Measurements from ENCODE around the gene TOR2A. TPM values are rescaled to one million over a fixed set of nuclear protein-coding genes. Genes with fewer than 3 reads are reported as not detected.
A peak's percentile ranks its signal among the peaks of the same experiment; 100 is the strongest.

Gene TOR2A
- total and polyA plus RNA-seq, 9 of the 15 experiments (the other 6 are each of a cell fraction or from before 2014, with no cell fraction given), result 0.80 to 25.9 (median 11.1) TPM

- TF ChIP-seq OTX1 (CRISPR knock-in tag; IDR thresholded peaks at IDR 0.05) (no peak; the same call in 1 of the 2 replicates), CHAMP1 (IDR thresholded peaks at IDR 0.05) (no peak), MCM2 (IDR thresholded peaks at IDR 0.05; ENCODE audit: low read depth) (no peak), PREB (CRISPR knock-in tag; IDR thresholded peaks at IDR 0.05) (no peak), ZNF583 (CRISPR knock-in tag; IDR thresholded peaks at IDR 0.05) (peak; percentile 90; the same call in 1 of the 2 replicates), HDAC3 (IDR thresholded peaks at IDR 0.05; ENCODE audit: borderline replicate concordance, partially characterized antibody) (no peak), PHF8 (IDR thresholded peaks at IDR 0.05; ENCODE audit: borderline replicate concordance, low read length) (peak; percentile 90), SIN3B (IDR thresholded peaks at IDR 0.05; ENCODE audit: low read depth) (peak; percentile 69), BRD9 (IDR thresholded peaks at IDR 0.05; ENCODE audit: low read depth, partially characterized antibody) (no peak), TSC22D4 (tag; IDR thresholded peaks at IDR 0.05) (no peak), CXXC5 (CRISPR knock-in tag; IDR thresholded peaks at IDR 0.05) (peak; percentile 85), CCNT2 (IDR thresholded peaks at IDR 0.05; ENCODE audit: borderline replicate concordance, extremely low read depth, insufficient read length, low read depth, low read length) (peak; percentile 80), EP400 (IDR thresholded peaks at IDR 0.05) (peak; percentile 66), MEF2D (tag; conservative IDR thresholded peaks at IDR 0.05; ENCODE audit: low read depth) (no peak), HOXB6 (CRISPR knock-in tag; IDR thresholded peaks at IDR 0.05; ENCODE audit: borderline replicate concordance) (no peak), MAZ (CRISPR knock-in tag; conservative IDR thresholded peaks at IDR 0.05 in 1 of 2, IDR thresholded peaks at IDR 0.05 in 1 of 2) (peak; percentile 84 to 86), SP2 (IDR thresholded peaks at IDR 0.05; ENCODE audit: extremely low read depth, low read depth, low read length, poor library complexity, severe bottlenecking) (no peak), XRCC5 (IDR thresholded peaks at IDR 0.05; ENCODE audit: low read depth, low read length) (peak; percentile 89; the same call in 1 of the 2 replicates), ZNF274 (IDR thresholded peaks at IDR 0.05; ENCODE audit: borderline replicate concordance, low read depth, low read length) (no peak), ZNF12 (CRISPR knock-in tag; IDR thresholded peaks at IDR 0.05) (peak; percentile 17; the same call in 1 of the 2 replicates), ZNF24 (IDR thresholded peaks at IDR 0.05) (no peak), HNRNPUL1 (IDR thresholded peaks at IDR 0.05; ENCODE audit: low read length) (no peak), KLF13 (tag; IDR thresholded peaks at IDR 0.05; ENCODE audit: borderline replicate concordance, low read depth) (peak; percentile 60; the same call in 1 of the 2 replicates)
- TF ChIP-seq, protein P1, sequence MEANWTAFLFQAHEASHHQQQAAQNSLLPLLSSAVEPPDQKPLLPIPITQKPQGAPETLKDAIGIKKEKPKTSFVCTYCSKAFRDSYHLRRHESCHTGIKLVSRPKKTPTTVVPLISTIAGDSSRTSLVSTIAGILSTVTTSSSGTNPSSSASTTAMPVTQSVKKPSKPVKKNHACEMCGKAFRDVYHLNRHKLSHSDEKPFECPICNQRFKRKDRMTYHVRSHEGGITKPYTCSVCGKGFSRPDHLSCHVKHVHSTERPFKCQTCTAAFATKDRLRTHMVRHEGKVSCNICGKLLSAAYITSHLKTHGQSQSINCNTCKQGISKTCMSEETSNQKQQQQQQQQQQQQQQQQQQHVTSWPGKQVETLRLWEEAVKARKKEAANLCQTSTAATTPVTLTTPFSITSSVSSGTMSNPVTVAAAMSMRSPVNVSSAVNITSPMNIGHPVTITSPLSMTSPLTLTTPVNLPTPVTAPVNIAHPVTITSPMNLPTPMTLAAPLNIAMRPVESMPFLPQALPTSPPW (CRISPR knock-in tag; IDR thresholded peaks at IDR 0.05), result peak; percentile 80
Observed at GRCh38 chr9:127734747-127735529, at the start of gene TOR2A (continued).
